Fibroblast of lung (primary cell): ENCODE measurements around the gene DALRD3.

Experiments used
- EZH2 ChIP-seq: IDR thresholded peaks from 2 replicates; pipeline ENCODE4 v1.5.1; 2012; ENCODE audit warnings: low read length, control low read depth, mild to moderate bottlenecking; ENCODE audit errors: missing control alignments
- TF ChIP-seq, protein P1 (sequence below), 2 donors: IDR thresholded peaks in 1 of 2; conservative IDR thresholded peaks in 1 of 2; 1 replicate in 1 of 2; 2 replicates in 1 of 2; pipeline ENCODE4 v1.5.1; 2011 to 2012; ENCODE audit warnings: low read length in 2 of 2, control low read depth in 1 of 2, inconsistent platforms in 1 of 2, low read depth in 1 of 2, mild to moderate bottlenecking in 1 of 2

DNA sequence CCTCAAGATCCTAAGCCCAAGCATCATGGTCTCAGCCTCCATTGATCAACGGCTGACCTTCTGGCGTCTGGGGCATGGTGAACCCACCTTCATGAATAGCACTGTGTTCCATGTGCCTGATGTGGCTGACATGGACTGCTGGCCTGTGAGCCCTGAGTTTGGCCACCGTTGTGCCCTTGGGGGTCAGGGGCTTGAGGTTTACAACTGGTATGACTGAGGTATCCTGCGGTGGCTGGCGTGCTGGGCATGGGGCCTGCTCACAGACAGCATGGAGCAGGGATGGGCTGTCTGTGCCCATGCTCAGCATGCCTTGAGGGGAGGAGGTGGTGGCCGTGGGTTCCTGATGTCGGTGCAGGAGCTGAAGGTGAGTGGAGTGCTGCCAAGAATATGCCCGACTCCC lies 3.3 kb downstream of the DALRD3 start:
- TF ChIP-seq, protein P1, sequence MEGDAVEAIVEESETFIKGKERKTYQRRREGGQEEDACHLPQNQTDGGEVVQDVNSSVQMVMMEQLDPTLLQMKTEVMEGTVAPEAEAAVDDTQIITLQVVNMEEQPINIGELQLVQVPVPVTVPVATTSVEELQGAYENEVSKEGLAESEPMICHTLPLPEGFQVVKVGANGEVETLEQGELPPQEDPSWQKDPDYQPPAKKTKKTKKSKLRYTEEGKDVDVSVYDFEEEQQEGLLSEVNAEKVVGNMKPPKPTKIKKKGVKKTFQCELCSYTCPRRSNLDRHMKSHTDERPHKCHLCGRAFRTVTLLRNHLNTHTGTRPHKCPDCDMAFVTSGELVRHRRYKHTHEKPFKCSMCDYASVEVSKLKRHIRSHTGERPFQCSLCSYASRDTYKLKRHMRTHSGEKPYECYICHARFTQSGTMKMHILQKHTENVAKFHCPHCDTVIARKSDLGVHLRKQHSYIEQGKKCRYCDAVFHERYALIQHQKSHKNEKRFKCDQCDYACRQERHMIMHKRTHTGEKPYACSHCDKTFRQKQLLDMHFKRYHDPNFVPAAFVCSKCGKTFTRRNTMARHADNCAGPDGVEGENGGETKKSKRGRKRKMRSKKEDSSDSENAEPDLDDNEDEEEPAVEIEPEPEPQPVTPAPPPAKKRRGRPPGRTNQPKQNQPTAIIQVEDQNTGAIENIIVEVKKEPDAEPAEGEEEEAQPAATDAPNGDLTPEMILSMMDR (conservative IDR thresholded peaks at IDR 0.05 in 1 of 2, IDR thresholded peaks at IDR 0.05 in 1 of 2; ENCODE audit: low read depth in 1 of 2, low read length in 2 of 2), result no peak
- no peak for TF ChIP-seq EZH2
